AML-193 (cell line): ENCODE results near the gene STK39.

ENCODE experiments used
- DNase-seq, 2 experiments: peaks; one replicate each; lab custom pipeline; 2025; lab: John Stamatoyannopoulos, UW

STK39 gene

GRCh38 chr2:168159754-168160585 lies 87.4 kb downstream of the STK39 start:
- no peak for DNase-seq

GRCh38 chr2:168158586-168158985 lies 88.8 kb downstream of the STK39 start:
- DNase-seq = no peak

GRCh38 chr2:168157926-168158325 lies 89.5 kb downstream of the STK39 start:
- DNase-seq = no peak

GRCh38 chr2:168157070-168157469 lies 90.3 kb downstream of the STK39 start:
- no peak for DNase-seq

- no peak for DNase-seq
Measured at GRCh38 chr2:168156661-168157060, 90.7 kb downstream of the STK39 start.

- no peak for DNase-seq
Measured at GRCh38 chr2:168155680-168156079, 91.7 kb downstream of the STK39 start.

GRCh38 chr2:168155046-168155445 lies 92.3 kb downstream of the STK39 start:
- no peak for DNase-seq

GRCh38 chr2:168152902-168153530 lies 94.4 kb downstream of the STK39 start:
- DNase-seq = no peak

GRCh38 chr2:168149986-168150385 lies 97.4 kb downstream of the STK39 start:
- no peak for DNase-seq

- no peak for DNase-seq
Measured at GRCh38 chr2:168149150-168149974, 98.0 kb downstream of the STK39 start.

- no peak for DNase-seq
Measured at GRCh38 chr2:168147830-168148794, 99.3 kb downstream of the STK39 start.

- no peak for DNase-seq
Measured at GRCh38 chr2:168146892-168147810, 100.2 kb downstream of the STK39 start.

GRCh38 chr2:168145426-168146310 lies 101.7 kb downstream of the STK39 start:
- DNase-seq = no peak

- no peak for DNase-seq
Measured at GRCh38 chr2:168145011-168145410, 102.4 kb downstream of the STK39 start.

GRCh38 chr2:168143813-168144212 lies 103.6 kb downstream of the STK39 start:
- DNase-seq = no peak

GRCh38 chr2:168140892-168141291 lies 106.5 kb downstream of the STK39 start:
- DNase-seq = no peak

- DNase-seq = no peak
Measured at GRCh38 chr2:168139852-168140251, 107.5 kb downstream of the STK39 start.

GRCh38 chr2:168138901-168139300 lies 108.5 kb downstream of the STK39 start:
- DNase-seq = no peak

GRCh38 chr2:168138374-168138773 lies 109.0 kb downstream of the STK39 start:
- DNase-seq = no peak
